HL-60 (cell line): ENCODE results near the gene FBXO9.

ENCODE experiments used
- DNase-seq, 2 experiments: peaks; one replicate each; pipeline ENCODE4 v3.0.0-alpha.2; 2010 to 2020; ENCODE audit warnings: low read depth in 1 of 2, low spot score in 1 of 2
- H3K27ac ChIP-seq: fragments of 250-450 bp; sonication (Bioruptor Pico); replicated peaks from 2 replicates; pipeline ENCODE4 v1.5.1; 2020; ENCODE audit warnings: mild to moderate bottlenecking, moderate library complexity
- H3K27me3 ChIP-seq: fragments of 250-450 bp; sonication (Bioruptor Pico); 2 replicates; pipeline ENCODE4 v1.5.1; 2021; ENCODE audit warnings: mild to moderate bottlenecking, moderate library complexity; ENCODE audit not compliant: insufficient read depth, poor library complexity, severe bottlenecking
- H3K4me3 ChIP-seq: replicated peaks from 2 replicates; pipeline ENCODE4 v1.5.1; 2011; ENCODE audit warnings: mild to moderate bottlenecking, control low read depth, low read length; ENCODE audit not compliant: insufficient read depth
- GABPA ChIP-seq: IDR thresholded peaks from 2 replicates; pipeline ENCODE4 v1.6.1; 2012; ENCODE audit warnings: low read depth
- POLR2AphosphoS5 ChIP-seq: IDR thresholded peaks from 2 replicates; pipeline ENCODE4 v1.6.1; 2012; ENCODE audit warnings: low read depth
- SPI1 ChIP-seq: IDR thresholded peaks from 2 replicates; pipeline ENCODE4 v1.6.1; 2012; ENCODE audit warnings: low read depth, mild to moderate bottlenecking, borderline replicate concordance
- TF ChIP-seq, protein P1 (sequence below): IDR thresholded peaks from 2 replicates; pipeline ENCODE4 v1.6.1; 2012; ENCODE audit warnings: low read depth; ENCODE audit not compliant: insufficient replicate concordance
- TF ChIP-seq, protein P2 (sequence below): IDR thresholded peaks from one replicate; pipeline ENCODE4 v1.5.1; 2011; ENCODE audit warnings: low read length, control low read depth, inconsistent platforms; ENCODE audit not compliant: insufficient read depth

Gene FBXO9

DNA sequence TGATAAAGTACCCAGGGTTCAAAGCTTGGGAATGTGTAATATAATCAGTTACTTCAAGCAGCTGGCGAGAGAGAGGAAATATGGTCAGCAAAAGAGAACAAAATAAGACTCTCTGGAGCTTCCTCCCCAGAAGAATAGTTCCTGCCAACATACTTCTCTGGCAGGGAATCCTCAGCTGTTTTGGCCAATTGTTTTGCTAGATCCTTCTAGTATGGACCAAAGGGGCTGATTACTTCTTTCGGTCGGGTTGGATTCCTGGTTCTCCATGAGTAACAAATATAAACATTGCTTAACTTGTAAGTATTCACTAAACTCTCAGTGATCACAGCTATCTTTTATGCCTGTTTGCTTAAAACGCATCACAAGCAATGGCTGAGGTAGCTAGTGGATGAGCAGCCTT lies 31.4 kb upstream of the FBXO9 start:
- TF ChIP-seq GABPA, result no peak
- no peak for TF ChIP-seq POLR2AphosphoS5
- TF ChIP-seq, protein P1, sequence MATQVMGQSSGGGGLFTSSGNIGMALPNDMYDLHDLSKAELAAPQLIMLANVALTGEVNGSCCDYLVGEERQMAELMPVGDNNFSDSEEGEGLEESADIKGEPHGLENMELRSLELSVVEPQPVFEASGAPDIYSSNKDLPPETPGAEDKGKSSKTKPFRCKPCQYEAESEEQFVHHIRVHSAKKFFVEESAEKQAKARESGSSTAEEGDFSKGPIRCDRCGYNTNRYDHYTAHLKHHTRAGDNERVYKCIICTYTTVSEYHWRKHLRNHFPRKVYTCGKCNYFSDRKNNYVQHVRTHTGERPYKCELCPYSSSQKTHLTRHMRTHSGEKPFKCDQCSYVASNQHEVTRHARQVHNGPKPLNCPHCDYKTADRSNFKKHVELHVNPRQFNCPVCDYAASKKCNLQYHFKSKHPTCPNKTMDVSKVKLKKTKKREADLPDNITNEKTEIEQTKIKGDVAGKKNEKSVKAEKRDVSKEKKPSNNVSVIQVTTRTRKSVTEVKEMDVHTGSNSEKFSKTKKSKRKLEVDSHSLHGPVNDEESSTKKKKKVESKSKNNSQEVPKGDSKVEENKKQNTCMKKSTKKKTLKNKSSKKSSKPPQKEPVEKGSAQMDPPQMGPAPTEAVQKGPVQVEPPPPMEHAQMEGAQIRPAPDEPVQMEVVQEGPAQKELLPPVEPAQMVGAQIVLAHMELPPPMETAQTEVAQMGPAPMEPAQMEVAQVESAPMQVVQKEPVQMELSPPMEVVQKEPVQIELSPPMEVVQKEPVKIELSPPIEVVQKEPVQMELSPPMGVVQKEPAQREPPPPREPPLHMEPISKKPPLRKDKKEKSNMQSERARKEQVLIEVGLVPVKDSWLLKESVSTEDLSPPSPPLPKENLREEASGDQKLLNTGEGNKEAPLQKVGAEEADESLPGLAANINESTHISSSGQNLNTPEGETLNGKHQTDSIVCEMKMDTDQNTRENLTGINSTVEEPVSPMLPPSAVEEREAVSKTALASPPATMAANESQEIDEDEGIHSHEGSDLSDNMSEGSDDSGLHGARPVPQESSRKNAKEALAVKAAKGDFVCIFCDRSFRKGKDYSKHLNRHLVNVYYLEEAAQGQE, result no peak
- TF ChIP-seq, protein P2, sequence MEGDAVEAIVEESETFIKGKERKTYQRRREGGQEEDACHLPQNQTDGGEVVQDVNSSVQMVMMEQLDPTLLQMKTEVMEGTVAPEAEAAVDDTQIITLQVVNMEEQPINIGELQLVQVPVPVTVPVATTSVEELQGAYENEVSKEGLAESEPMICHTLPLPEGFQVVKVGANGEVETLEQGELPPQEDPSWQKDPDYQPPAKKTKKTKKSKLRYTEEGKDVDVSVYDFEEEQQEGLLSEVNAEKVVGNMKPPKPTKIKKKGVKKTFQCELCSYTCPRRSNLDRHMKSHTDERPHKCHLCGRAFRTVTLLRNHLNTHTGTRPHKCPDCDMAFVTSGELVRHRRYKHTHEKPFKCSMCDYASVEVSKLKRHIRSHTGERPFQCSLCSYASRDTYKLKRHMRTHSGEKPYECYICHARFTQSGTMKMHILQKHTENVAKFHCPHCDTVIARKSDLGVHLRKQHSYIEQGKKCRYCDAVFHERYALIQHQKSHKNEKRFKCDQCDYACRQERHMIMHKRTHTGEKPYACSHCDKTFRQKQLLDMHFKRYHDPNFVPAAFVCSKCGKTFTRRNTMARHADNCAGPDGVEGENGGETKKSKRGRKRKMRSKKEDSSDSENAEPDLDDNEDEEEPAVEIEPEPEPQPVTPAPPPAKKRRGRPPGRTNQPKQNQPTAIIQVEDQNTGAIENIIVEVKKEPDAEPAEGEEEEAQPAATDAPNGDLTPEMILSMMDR, result no peak
- no peak for TF ChIP-seq SPI1
- no peak for DNase-seq
- no peak overlapping the region for H3K27ac ChIP-seq

DNA sequence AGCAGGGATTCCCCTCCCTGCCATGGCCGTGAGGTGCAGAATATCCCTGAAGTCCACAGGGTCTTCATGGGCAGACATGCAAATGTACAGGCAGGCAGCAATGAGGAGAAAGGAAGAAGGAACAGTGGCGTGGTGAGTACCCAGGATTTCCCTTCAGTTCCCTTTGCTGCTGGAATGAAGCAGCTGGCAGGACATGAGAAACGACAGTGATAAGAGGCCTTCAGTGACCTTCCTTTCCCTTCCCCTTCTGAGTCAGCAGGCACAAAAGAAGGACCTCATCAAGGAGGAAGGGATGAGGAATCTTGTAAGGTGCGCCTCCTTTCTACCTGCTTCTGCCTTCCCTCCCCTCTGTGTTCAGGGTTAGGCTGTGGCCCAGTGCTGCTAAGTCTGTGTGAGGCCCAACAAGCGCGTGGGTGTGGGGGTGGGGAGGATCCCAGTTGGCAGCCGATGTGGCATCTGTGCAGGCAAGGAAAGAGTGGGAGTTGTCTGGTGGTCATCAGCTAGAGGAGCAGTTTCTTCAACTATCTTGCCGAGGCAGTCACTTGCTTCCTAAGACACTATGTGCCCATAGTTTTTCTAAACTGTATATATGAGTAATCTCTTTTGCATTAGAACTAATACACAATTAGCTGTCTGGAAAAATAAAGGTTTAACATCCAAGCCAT lies 29.5 kb upstream of the FBXO9 start:
- TF ChIP-seq, protein P1, result no peak
- TF ChIP-seq GABPA, result no peak
- TF ChIP-seq SPI1, result no peak
- TF ChIP-seq, protein P2, result no peak
- no peak for TF ChIP-seq POLR2AphosphoS5
- Histone ChIP-seq H3K4me3 (no peak overlapping the region), H3K27ac (no peak overlapping the region), H3K27me3 (no peaks in the 10 kb centered on the region)
- no peak for DNase-seq

More for the DNA sequence above, 31.4 kb upstream of the FBXO9 start:
- Histone ChIP-seq H3K27me3 (no peaks in the 10 kb centered on the region), H3K4me3 (no peak overlapping the region)

DNA sequence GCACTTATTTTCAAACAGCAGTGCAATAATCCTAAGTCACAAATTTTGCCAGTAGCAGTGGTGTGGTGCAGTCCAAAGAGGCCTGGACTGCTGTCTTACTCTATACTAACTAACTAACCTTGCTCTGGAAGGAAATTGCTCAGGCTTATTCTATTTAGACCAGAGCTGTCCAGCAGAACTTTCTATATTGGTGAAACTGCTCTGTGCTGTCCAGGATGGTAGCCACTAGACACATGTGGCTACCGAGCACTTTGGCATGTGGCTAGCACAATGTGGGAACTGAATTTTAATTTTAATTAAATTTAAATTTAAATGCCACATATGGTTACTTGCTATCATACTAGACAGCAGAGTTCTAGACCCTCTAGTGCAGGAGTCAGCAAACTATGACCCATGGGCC lies 27.1 kb upstream of the FBXO9 start:
- Histone ChIP-seq H3K27ac (no peak overlapping the region), H3K27me3 (no peaks in the 10 kb centered on the region), H3K4me3 (no peak overlapping the region)
- TF ChIP-seq, protein P1, result no peak
- TF ChIP-seq, protein P2, result no peak
- TF ChIP-seq GABPA, result no peak
- TF ChIP-seq SPI1, result no peak
- no peak for DNase-seq
